Fibroblast of skin of left biceps (primary cell): ENCODE data around the gene TMEM145.

Experiments
- DNase-seq, 2 experiments: peaks; one replicate each; pipeline ENCODE4 v3.0.0-alpha.2; 2013; ENCODE audit warnings: low read depth in 2 of 2

The TMEM145 gene

GRCh38 chr19:42288881-42289555 lies 24.1 kb upstream of the TMEM145 start:
- no peak for DNase-seq

- DNase-seq, result no peak
Measured at GRCh38 chr19:42289556-42290041, 23.5 kb upstream of the TMEM145 start.

GRCh38 chr19:42290136-42290522 lies 23.0 kb upstream of the TMEM145 start:
- DNase-seq, result no peak

- DNase-seq, result no peak
Measured at GRCh38 chr19:42290523-42291434, 22.3 kb upstream of the TMEM145 start.

- no peak for DNase-seq
Measured at GRCh38 chr19:42291435-42291810, 21.7 kb upstream of the TMEM145 start.

GRCh38 chr19:42292042-42292960 lies 20.8 kb upstream of the TMEM145 start:
- no peak for DNase-seq

GRCh38 chr19:42292963-42293362 lies 20.1 kb upstream of the TMEM145 start:
- DNase-seq, result no peak

GRCh38 chr19:42293540-42293939 lies 19.6 kb upstream of the TMEM145 start:
- DNase-seq, result no peak

GRCh38 chr19:42293948-42294347 lies 19.2 kb upstream of the TMEM145 start:
- DNase-seq, result no peak

GRCh38 chr19:42294471-42295137 lies 18.5 kb upstream of the TMEM145 start:
- no peak for DNase-seq

- DNase-seq, result no peak
Measured at GRCh38 chr19:42295342-42295741, 17.8 kb upstream of the TMEM145 start.

GRCh38 chr19:42295831-42296525 lies 17.1 kb upstream of the TMEM145 start:
- no peak for DNase-seq

- no peak for DNase-seq
Measured at GRCh38 chr19:42297039-42297438, 16.1 kb upstream of the TMEM145 start.

GRCh38 chr19:42301646-42302203 lies 11.4 kb upstream of the TMEM145 start, which contains the start of gene PRR19:
Gene PRR19 (plus strand): TSS chr19:42302132. CDS start chr19:42309585, 7,453 bp downstream.
- DNase-seq, result no peak

GRCh38 chr19:42303101-42303464 lies 10.0 kb upstream of the TMEM145 start:
- DNase-seq, result no peak

GRCh38 chr19:42303876-42304275 lies 9.2 kb upstream of the TMEM145 start:
- no peak for DNase-seq

GRCh38 chr19:42306646-42307045 lies 6.5 kb upstream of the TMEM145 start:
- no peak for DNase-seq

GRCh38 chr19:42309686-42310085 lies 3.4 kb upstream of the TMEM145 start:
- DNase-seq, result no peak

- DNase-seq, result no peak
Measured at GRCh38 chr19:42311657-42312056, 1.5 kb upstream of the TMEM145 start.

- no peak for DNase-seq
Measured at GRCh38 chr19:42312370-42312769, 739 bp upstream of the TMEM145 start.
